Activated naive CD4-positive, alpha-beta T cell treated with anti-CD3 and anti-CD28 coated beads, Interleukin-2, amount 50 U/mL, for 24 hours (primary cell): ENCODE data around the gene FOXF1.

Source experiments
- H3K27ac Mint-ChIP-seq: one replicate; pipeline ENCODE4 v1.8.0; 2021; ENCODE audit warnings: mild to moderate bottlenecking, mixed read lengths
- H3K27me3 Mint-ChIP-seq: one replicate; pipeline ENCODE4 v1.8.0; 2021; ENCODE audit warnings: mixed read lengths
- H3K36me3 Mint-ChIP-seq: one replicate; pipeline ENCODE4 v1.8.0; 2021; ENCODE audit warnings: mixed read lengths
- H3K4me1 Mint-ChIP-seq: one replicate; pipeline ENCODE4 v1.8.0; 2021; ENCODE audit warnings: mixed read lengths
- H3K4me3 Mint-ChIP-seq: one replicate; pipeline ENCODE4 v1.8.0; 2021; ENCODE audit warnings: mild to moderate bottlenecking, mixed read lengths
- H3K9me3 Mint-ChIP-seq: one replicate; pipeline ENCODE4 v1.8.0; 2021; ENCODE audit warnings: mixed read lengths

The FOXF1 gene

GRCh38 chr16:86510465-86511261 lies at the start of gene FOXF1:
FOXF1 (plus strand) TSS chr16:86510527; CDS start chr16:86510570, 43 bp downstream.
- Mint-ChIP-seq H3K27me3 (peaks cover 47% of the 10 kb centered on the region), H3K27ac (peak within 1 kb of the TSS; percentile 51), H3K9me3 (no peaks in the 10 kb centered on the region), H3K36me3 (no peaks in the 10 kb centered on the region), H3K4me1 (peaks cover 36% of the 10 kb centered on the region), H3K4me3 (peak within 1 kb of the TSS; percentile 74)

- peaks cover 11% of the 10 kb centered on the region for H3K27me3 Mint-ChIP-seq
- H3K36me3 Mint-ChIP-seq, result no peaks in the 10 kb centered on the region
- no peaks in the 10 kb centered on the region for H3K9me3 Mint-ChIP-seq
- no peak overlapping the region for H3K4me3 Mint-ChIP-seq
- H3K4me1 Mint-ChIP-seq, result no peaks in the 10 kb centered on the region
- no peak overlapping the region for H3K27ac Mint-ChIP-seq
These were observed 49.3 kb upstream of the FOXF1 start for GRCh38 chr16:86461037-86461436.

GRCh38 chr16:86462334-86463084 lies 47.8 kb upstream of the FOXF1 start:
- no peaks in the 10 kb centered on the region for H3K9me3 Mint-ChIP-seq

GRCh38 chr16:86464044-86464443 lies 46.3 kb upstream of the FOXF1 start:
- no peaks in the 10 kb centered on the region for H3K9me3 Mint-ChIP-seq
- H3K4me1 Mint-ChIP-seq, result no peaks in the 10 kb centered on the region
- no peak overlapping the region for H3K27ac Mint-ChIP-seq
- peaks cover 2% of the 10 kb centered on the region for H3K27me3 Mint-ChIP-seq
- no peak overlapping the region for H3K4me3 Mint-ChIP-seq
- no peaks in the 10 kb centered on the region for H3K36me3 Mint-ChIP-seq

More at GRCh38 chr16:86462334-86463084, 47.8 kb upstream of the FOXF1 start:
- H3K4me3 Mint-ChIP-seq, result no peak overlapping the region
- H3K27me3 Mint-ChIP-seq, result peaks cover 8% of the 10 kb centered on the region
- H3K27ac Mint-ChIP-seq, result no peak overlapping the region
- no peaks in the 10 kb centered on the region for H3K4me1 Mint-ChIP-seq
- no peaks in the 10 kb centered on the region for H3K36me3 Mint-ChIP-seq

- H3K36me3 Mint-ChIP-seq, result no peaks in the 10 kb centered on the region
- no peaks in the 10 kb centered on the region for H3K4me1 Mint-ChIP-seq
- H3K27ac Mint-ChIP-seq, result no peak overlapping the region
- H3K27me3 Mint-ChIP-seq, result no peaks in the 10 kb centered on the region
- no peaks in the 10 kb centered on the region for H3K9me3 Mint-ChIP-seq
- no peak overlapping the region for H3K4me3 Mint-ChIP-seq
These were observed 44.9 kb upstream of the FOXF1 start for GRCh38 chr16:86465434-86465833.

- no peaks in the 10 kb centered on the region for H3K4me1 Mint-ChIP-seq
- no peaks in the 10 kb centered on the region for H3K27me3 Mint-ChIP-seq
- H3K27ac Mint-ChIP-seq, result no peak overlapping the region
- no peaks in the 10 kb centered on the region for H3K9me3 Mint-ChIP-seq
- H3K36me3 Mint-ChIP-seq, result no peaks in the 10 kb centered on the region
- no peak overlapping the region for H3K4me3 Mint-ChIP-seq
These were observed 43.5 kb upstream of the FOXF1 start for GRCh38 chr16:86466696-86467406.

GRCh38 chr16:86467490-86467889 lies 42.8 kb upstream of the FOXF1 start:
- H3K4me3 Mint-ChIP-seq, result no peak overlapping the region
- no peaks in the 10 kb centered on the region for H3K4me1 Mint-ChIP-seq
- no peaks in the 10 kb centered on the region for H3K9me3 Mint-ChIP-seq
- no peaks in the 10 kb centered on the region for H3K27me3 Mint-ChIP-seq
- no peaks in the 10 kb centered on the region for H3K36me3 Mint-ChIP-seq
- H3K27ac Mint-ChIP-seq, result no peak overlapping the region

- Mint-ChIP-seq H3K27me3 (peaks cover 3% of the 10 kb centered on the region), H3K9me3 (no peaks in the 10 kb centered on the region), H3K27ac (no peak overlapping the region), H3K4me3 (no peak overlapping the region), H3K4me1 (no peaks in the 10 kb centered on the region), H3K36me3 (no peaks in the 10 kb centered on the region)
These were observed 39.4 kb upstream of the FOXF1 start for GRCh38 chr16:86470964-86471363.

GRCh38 chr16:86471896-86472295 lies 38.4 kb upstream of the FOXF1 start:
- H3K27ac Mint-ChIP-seq, result no peak overlapping the region
- H3K4me1 Mint-ChIP-seq, result no peaks in the 10 kb centered on the region
- H3K9me3 Mint-ChIP-seq, result no peaks in the 10 kb centered on the region
- no peaks in the 10 kb centered on the region for H3K36me3 Mint-ChIP-seq
- H3K27me3 Mint-ChIP-seq, result peaks cover 5% of the 10 kb centered on the region
- no peak overlapping the region for H3K4me3 Mint-ChIP-seq

- no peak overlapping the region for H3K4me3 Mint-ChIP-seq
- no peaks in the 10 kb centered on the region for H3K4me1 Mint-ChIP-seq
- peaks cover 7% of the 10 kb centered on the region for H3K27me3 Mint-ChIP-seq
- H3K36me3 Mint-ChIP-seq, result no peaks in the 10 kb centered on the region
- H3K27ac Mint-ChIP-seq, result no peak overlapping the region
- H3K9me3 Mint-ChIP-seq, result no peaks in the 10 kb centered on the region
These were observed 38.0 kb upstream of the FOXF1 start for GRCh38 chr16:86472366-86472765.

- Mint-ChIP-seq H3K27ac (no peak overlapping the region), H3K4me1 (no peaks in the 10 kb centered on the region), H3K9me3 (no peaks in the 10 kb centered on the region), H3K36me3 (no peaks in the 10 kb centered on the region), H3K27me3 (peaks cover 16% of the 10 kb centered on the region), H3K4me3 (no peak overlapping the region)
These were observed 33.3 kb upstream of the FOXF1 start for GRCh38 chr16:86476956-86477534.

- no peaks in the 10 kb centered on the region for H3K4me1 Mint-ChIP-seq
- H3K9me3 Mint-ChIP-seq, result no peaks in the 10 kb centered on the region
- H3K27ac Mint-ChIP-seq, result no peak overlapping the region
- H3K4me3 Mint-ChIP-seq, result no peak overlapping the region
- H3K27me3 Mint-ChIP-seq, result peaks cover 15% of the 10 kb centered on the region
- H3K36me3 Mint-ChIP-seq, result no peaks in the 10 kb centered on the region
These were observed 32.7 kb upstream of the FOXF1 start for GRCh38 chr16:86477642-86478041.

GRCh38 chr16:86478779-86479178 lies 31.5 kb upstream of the FOXF1 start:
- Mint-ChIP-seq H3K27me3 (peaks cover 16% of the 10 kb centered on the region), H3K9me3 (no peaks in the 10 kb centered on the region), H3K36me3 (no peaks in the 10 kb centered on the region), H3K27ac (no peak overlapping the region), H3K4me3 (no peak overlapping the region), H3K4me1 (no peaks in the 10 kb centered on the region)

- Mint-ChIP-seq H3K36me3 (no peaks in the 10 kb centered on the region), H3K9me3 (no peaks in the 10 kb centered on the region), H3K4me1 (no peaks in the 10 kb centered on the region), H3K4me3 (no peak overlapping the region), H3K27ac (no peak overlapping the region), H3K27me3 (peaks cover 16% of the 10 kb centered on the region)
These were observed 30.9 kb upstream of the FOXF1 start for GRCh38 chr16:86479419-86479818.

GRCh38 chr16:86480444-86480843 lies 29.9 kb upstream of the FOXF1 start:
- H3K9me3 Mint-ChIP-seq, result no peaks in the 10 kb centered on the region
- H3K4me3 Mint-ChIP-seq, result no peak overlapping the region
- no peaks in the 10 kb centered on the region for H3K36me3 Mint-ChIP-seq
- no peak overlapping the region for H3K27ac Mint-ChIP-seq
- peaks cover 17% of the 10 kb centered on the region for H3K27me3 Mint-ChIP-seq
- no peaks in the 10 kb centered on the region for H3K4me1 Mint-ChIP-seq
